K562 (cell line): Measurements from ENCODE around the gene MARK4. TPM values are rescaled to one million over a fixed set of nuclear protein-coding genes. Genes with fewer than 3 reads are reported as not detected.

Experiments used
- ADNP ChIP-seq: fragments of 200-800 bp; sonication (Bioruptor generic); IDR thresholded peaks from 2 replicates; pipeline ENCODE4 v1.6.1; 2016; ENCODE audit warnings: missing genetic modification characterization, missing compliant biosample characterization
- CHD4 ChIP-seq: fragments of 200-600 bp; sonication (generic); IDR thresholded peaks from 3 replicates; pipeline ENCODE4 v1.6.1; 2012; ENCODE audit warnings: low read depth, mild to moderate bottlenecking, mixed read lengths, low read length, inconsistent platforms; ENCODE audit not compliant: insufficient read depth, insufficient replicate concordance, poor library complexity, severe bottlenecking
- CSDE1 ChIP-seq, 2 experiments: fragments of 450-650 bp; IDR thresholded peaks; 2 replicates each; pipeline ENCODE4 v1.6.1; 2016; ENCODE audit warnings: mild to moderate bottlenecking in 1 of 2
- HDAC3 ChIP-seq: fragments of 450-650 bp; IDR thresholded peaks from 2 replicates; pipeline ENCODE4 v1.6.1; 2018; ENCODE audit warnings: borderline replicate concordance, mild to moderate bottlenecking, moderate library complexity; ENCODE audit not compliant: partially characterized antibody
- KHSRP ChIP-seq: fragments of 450-650 bp; IDR thresholded peaks from 2 replicates; pipeline ENCODE4 v1.6.1; 2017
- KLF10 ChIP-seq: fragments of 250-450 bp; sonication (Bioruptor Pico); IDR thresholded peaks from 2 replicates; pipeline ENCODE4 v1.6.1; 2021; ENCODE audit warnings: matching md5 sums
- NR2C1 ChIP-seq, 2 experiments: fragments of 450-650 bp; IDR thresholded peaks; 2 replicates each; pipeline ENCODE4 v1.6.1; 2017; ENCODE audit warnings: mild to moderate bottlenecking in 2 of 2, antibody characterized with exemption in 1 of 2, inconsistent platforms in 1 of 2, missing compliant biosample characterization in 1 of 2, missing genetic modification characterization in 1 of 2
- POLR2AphosphoS2 ChIP-seq: IDR thresholded peaks from 2 replicates; pipeline ENCODE4 v1.6.1; 2012; ENCODE audit warnings: low read length, improper control_type of control experiment
- SAP30 ChIP-seq: fragments of 200-600 bp; sonication (generic); IDR thresholded peaks from 2 replicates; pipeline ENCODE4 v1.6.1; 2012; ENCODE audit warnings: borderline replicate concordance, low read depth, mild to moderate bottlenecking, moderate library complexity, low read length, control low read depth, inconsistent platforms; ENCODE audit not compliant: insufficient read depth, poor library complexity, severe bottlenecking
- SMARCA5 ChIP-seq: fragments of 450-650 bp; IDR thresholded peaks from 2 replicates; pipeline ENCODE4 v1.6.1; 2016
- THAP7 ChIP-seq: fragments of 250-450 bp; sonication (Bioruptor Pico); IDR thresholded peaks from 2 replicates; pipeline ENCODE4 v1.5.0; 2021
- XRCC3 ChIP-seq: fragments of 450-650 bp; IDR thresholded peaks from 2 replicates; pipeline ENCODE4 v1.6.1; 2017; ENCODE audit warnings: mild to moderate bottlenecking, moderate library complexity
- ZNF316 ChIP-seq: fragments of 450-650 bp; IDR thresholded peaks from 2 replicates; pipeline ENCODE4 v1.6.1; 2016
- polyA plus RNA-seq, 8 experiments: library from polyadenylated mRNA; depleted of rRNA in 4 of 8; stranded (reverse) in 5 of 8; unstranded in 3 of 8; fragments of >200 nt; fragmentation: Nextera tagmentation in 2 of 8; fragmentation: Illumina TruSeq in 1 of 8; extraction: Ambion mirVana in 2 of 8; extraction: Trizol in 1 of 8; gene quantifications; 2 replicates each; pipeline versions ENCODE4 v1.2.1 to v1.2.3, GENCODE V29; 2011 to 2014; ENCODE audit warnings: inconsistent platforms in 1 of 8, missing spikeins in 1 of 8
- total RNA-seq, 7 experiments: library from RNA; depleted of rRNA in 6 of 7; stranded (reverse); fragments of >200 nt in 6 of 7; fragmentation: Illumina TruSeq in 2 of 7; extraction: Trizol in 2 of 7; gene quantifications; 2 replicates each; pipeline versions ENCODE4 v1.2.1 to v1.2.3, GENCODE V29; 2011 to 2021; ENCODE audit warnings: low replicate concordance in 1 of 7
- TF ChIP-seq, protein P1 (sequence below): sonication (generic); formaldehyde crosslinking; IDR thresholded peaks from 2 replicates; pipeline ENCODE4 v1.8.1; 2023; ENCODE audit warnings: mild to moderate bottlenecking, missing genetic modification reagents
- TF ChIP-seq, protein P2 (sequence below): sonication (generic); formaldehyde crosslinking; IDR thresholded peaks from 2 replicates; pipeline ENCODE4 v1.8.0; 2022; ENCODE audit warnings: missing genetic modification reagents, mild to moderate bottlenecking, moderate library complexity, borderline replicate concordance

Gene MARK4
- total and polyA plus RNA-seq, 9 of the 15 experiments (the other 6 are each of a cell fraction or from before 2014, with no cell fraction given): 0.52 to 29.4 (median 8.6) TPM

DNA sequence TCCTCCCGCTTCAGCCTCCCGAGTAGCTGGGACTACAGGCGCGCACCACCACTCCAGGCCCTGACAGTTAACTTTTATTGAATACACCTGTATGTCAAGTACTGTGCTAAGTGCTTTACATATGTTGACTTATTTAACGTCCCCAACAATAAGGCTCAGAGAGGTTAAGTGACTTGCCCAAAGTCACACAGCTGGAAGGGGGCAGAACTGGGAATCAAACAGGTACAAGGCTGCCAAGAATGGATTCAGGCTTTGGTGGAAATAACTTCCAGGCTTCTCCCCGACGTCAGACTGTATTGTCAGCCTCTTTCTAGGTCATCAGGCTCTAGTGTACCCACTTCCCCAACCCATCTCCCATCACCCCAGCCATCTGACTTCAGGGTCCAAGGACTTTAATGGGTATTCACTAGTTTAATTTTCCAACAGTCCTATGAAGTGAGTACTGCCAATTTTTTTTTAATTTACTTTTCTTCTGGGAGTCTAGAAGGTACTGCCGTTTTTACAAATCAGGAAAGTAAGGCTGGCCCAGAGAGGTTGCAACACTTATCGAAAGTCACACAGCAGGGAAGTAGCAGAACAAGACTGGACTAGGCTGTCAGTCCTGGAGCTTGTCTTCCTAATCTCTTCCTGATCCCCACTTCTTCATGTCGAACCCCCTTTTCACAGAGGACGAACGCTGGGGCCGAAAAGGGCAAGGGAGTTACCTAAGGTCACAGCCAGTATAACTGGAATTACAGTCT lies 76.5 kb downstream of the MARK4 start (continued):
- TF ChIP-seq, protein P1, sequence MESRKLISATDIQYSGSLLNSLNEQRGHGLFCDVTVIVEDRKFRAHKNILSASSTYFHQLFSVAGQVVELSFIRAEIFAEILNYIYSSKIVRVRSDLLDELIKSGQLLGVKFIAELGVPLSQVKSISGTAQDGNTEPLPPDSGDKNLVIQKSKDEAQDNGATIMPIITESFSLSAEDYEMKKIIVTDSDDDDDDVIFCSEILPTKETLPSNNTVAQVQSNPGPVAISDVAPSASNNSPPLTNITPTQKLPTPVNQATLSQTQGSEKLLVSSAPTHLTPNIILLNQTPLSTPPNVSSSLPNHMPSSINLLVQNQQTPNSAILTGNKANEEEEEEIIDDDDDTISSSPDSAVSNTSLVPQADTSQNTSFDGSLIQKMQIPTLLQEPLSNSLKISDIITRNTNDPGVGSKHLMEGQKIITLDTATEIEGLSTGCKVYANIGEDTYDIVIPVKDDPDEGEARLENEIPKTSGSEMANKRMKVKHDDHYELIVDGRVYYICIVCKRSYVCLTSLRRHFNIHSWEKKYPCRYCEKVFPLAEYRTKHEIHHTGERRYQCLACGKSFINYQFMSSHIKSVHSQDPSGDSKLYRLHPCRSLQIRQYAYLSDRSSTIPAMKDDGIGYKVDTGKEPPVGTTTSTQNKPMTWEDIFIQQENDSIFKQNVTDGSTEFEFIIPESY (CRISPR knock-in tag): no peak
- no peak for TF ChIP-seq ZNF316
- TF ChIP-seq THAP7 (CRISPR knock-in tag): no peak
- no peak for TF ChIP-seq KHSRP
- no peak for TF ChIP-seq POLR2AphosphoS2
- peak; percentile 60 for TF ChIP-seq CHD4
- no peak for TF ChIP-seq KLF10 (CRISPR knock-in tag)
- TF ChIP-seq NR2C1 (IDR thresholded peaks at IDR 0.05): no peak
- TF ChIP-seq NR2C1 (tag; IDR thresholded peaks at IDR 0.05): no peak
- TF ChIP-seq, protein P2, sequence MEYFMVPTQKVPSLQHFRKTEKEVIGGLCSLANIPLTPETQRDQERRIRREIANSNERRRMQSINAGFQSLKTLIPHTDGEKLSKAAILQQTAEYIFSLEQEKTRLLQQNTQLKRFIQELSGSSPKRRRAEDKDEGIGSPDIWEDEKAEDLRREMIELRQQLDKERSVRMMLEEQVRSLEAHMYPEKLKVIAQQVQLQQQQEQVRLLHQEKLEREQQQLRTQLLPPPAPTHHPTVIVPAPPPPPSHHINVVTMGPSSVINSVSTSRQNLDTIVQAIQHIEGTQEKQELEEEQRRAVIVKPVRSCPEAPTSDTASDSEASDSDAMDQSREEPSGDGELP (CRISPR knock-in tag): no peak
- no peak for TF ChIP-seq XRCC3
- TF ChIP-seq HDAC3: no peak
- no peak for TF ChIP-seq SAP30
- TF ChIP-seq SMARCA5: peak; percentile 83
- peak; percentile 91 for TF ChIP-seq ADNP (tag)
- no peak for TF ChIP-seq CSDE1 (IDR thresholded peaks at IDR 0.05)
